Loucy (cell line): Measurements from ENCODE around the gene YIF1B.

ENCODE experiments used
- CTCF ChIP-seq: fragments of 200-600 bp; sonication (generic); conservative IDR thresholded peaks from 2 replicates; pipeline ENCODE4 v1.5.1; 2014; ENCODE audit warnings: mild to moderate bottlenecking, antibody characterized with exemption, low read length
- EZH2phosphoT487 ChIP-seq: fragments of 200-600 bp; IDR thresholded peaks from 2 replicates; pipeline ENCODE4 v1.6.1; 2018; ENCODE audit warnings: antibody characterized with exemption, mild to moderate bottlenecking, moderate library complexity, borderline replicate concordance

DNA sequence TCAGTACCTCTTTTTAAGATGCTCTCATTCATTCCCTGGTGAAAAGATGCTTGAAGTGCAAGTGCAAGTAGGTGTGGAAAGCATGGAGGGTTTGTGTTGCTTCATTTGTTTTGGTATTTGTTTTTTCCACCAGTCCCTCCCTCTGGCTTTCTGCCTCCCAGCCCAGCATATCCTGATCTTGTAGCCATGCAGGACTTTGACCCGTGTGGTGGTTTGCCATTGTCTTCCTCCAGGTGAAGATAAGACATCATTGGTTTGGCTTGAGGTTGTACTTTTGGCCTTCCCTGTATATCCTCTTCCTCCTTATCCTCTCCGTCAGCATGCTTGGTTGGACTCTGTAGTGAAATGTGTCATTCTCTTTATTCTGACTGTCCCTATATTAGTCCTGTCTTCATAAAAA, 42.2 kb downstream of the YIF1B start:
- no peak for TF ChIP-seq CTCF
- TF ChIP-seq EZH2phosphoT487: no peak
